ENCODE data around the gene CSGALNACT2.

- TF ChIP-seq MAFK (conservative IDR thresholded peaks at IDR 0.05 in 1 of 2, IDR thresholded peaks at IDR 0.05 in 1 of 2; ENCODE audit: low read length in 2 of 2) (no peak), RAD21 (CRISPR knock-in tag; IDR thresholded peaks at IDR 0.05) (no peak), NR2F2 (IDR thresholded peaks at IDR 0.05; ENCODE audit: borderline replicate concordance, low read depth) (no peak), SP1 (IDR thresholded peaks at IDR 0.05) (no peak), SP1 (CRISPR knock-in tag; IDR thresholded peaks at IDR 0.05) (no peak), ZFP91 (CRISPR knock-in tag; IDR thresholded peaks at IDR 0.05; ENCODE audit: borderline replicate concordance) (no peak), ZNF550 (CRISPR knock-in tag; IDR thresholded peaks at IDR 0.05; ENCODE audit: borderline replicate concordance) (no peak), AGO1 (IDR thresholded peaks at IDR 0.05; ENCODE audit: low read depth, low read length, poor library complexity, severe bottlenecking) (no peak), MYPOP (CRISPR knock-in tag; IDR thresholded peaks at IDR 0.05) (no peak), KDM1A (CRISPR knock-in tag; IDR thresholded peaks at IDR 0.05) (no peak)
Measured at GRCh38 chr10:43130770-43131171, 7.5 kb upstream of the CSGALNACT2 start.

All from HepG2 (cell line).